ENCODE results near the gene ZNF180.

GRCh38 chr19:44498988-44499387, 1.3 kb downstream of the ZNF180 start:
- TF ChIP-seq REST (IDR thresholded peaks at IDR 0.05; ENCODE audit: unreplicated experiment), result no peak
- no peak for TF ChIP-seq CTCF (conservative IDR thresholded peaks at IDR 0.05; ENCODE audit: low read depth in 2 of 2)
- no peak for TF ChIP-seq ZNF331 (CRISPR knock-in tag; IDR thresholded peaks at IDR 0.05; ENCODE audit: low read depth)
- no peak for TF ChIP-seq POLR2AphosphoS5 (IDR thresholded peaks at IDR 0.05; ENCODE audit: low read depth)
- TF ChIP-seq EZH2 (IDR thresholded peaks at IDR 0.05; ENCODE audit: low read depth, unreplicated experiment), result no peak
- TF ChIP-seq STAT1 (IDR thresholded peaks at IDR 0.05; ENCODE audit: unreplicated experiment), result no peak
- TF ChIP-seq JUNB (IDR thresholded peaks at IDR 0.05; ENCODE audit: unreplicated experiment), result no peak
- TF ChIP-seq NANOG (IDR thresholded peaks at IDR 0.05; ENCODE audit: borderline replicate concordance), result no peak
- no peak for TF ChIP-seq CREB1 (CRISPR knock-in tag; IDR thresholded peaks at IDR 0.05; ENCODE audit: low read depth)
- no peak for TF ChIP-seq ZNF114 (CRISPR knock-in tag; IDR thresholded peaks at IDR 0.05)
- TF ChIP-seq EZH2phosphoT487 (IDR thresholded peaks at IDR 0.05; ENCODE audit: unreplicated experiment), result no peak
- TF ChIP-seq ETS1 (IDR thresholded peaks at IDR 0.05), result no peak

Data from GM23338 (cell line).